WTC11 (cell line): ENCODE measurements around the gene ERGIC3. TPM values are rescaled to one million over a fixed set of nuclear protein-coding genes. Genes with fewer than 3 reads are reported as not detected.

Source experiments
- ATAC-seq: fragments of 200-7000 bp; cut with Tn5 transposase; 2 replicates; pipeline ENCODE4 v1.10.0; 2021; ENCODE audit warnings: mild to moderate bottlenecking, moderate library complexity
- CTCF ChIA-PET: fragments of 300-600 bp; sonication (Branson Sonifier 250); formaldehyde crosslinking; loops from one replicate; lab custom pipeline; 2021; ENCODE audit warnings: antibody characterized with exemption; lab: Charles Lee
- POLR2A ChIA-PET: fragments of 350-600 bp; sonication (Branson Sonifier 250); formaldehyde crosslinking; loops from one replicate; lab custom pipeline; 2021; ENCODE audit warnings: antibody characterized with exemption; lab: Charles Lee
- DNase-seq: peaks from one replicate; pipeline ENCODE4 v3.0.0; 2021; ENCODE audit warnings: low spot score
- H3K27ac Mint-ChIP-seq: 2 replicates; pipeline ENCODE4 v1.8.0; 2021; ENCODE audit warnings: mixed read lengths
- H3K27me3 Mint-ChIP-seq: 2 replicates; pipeline ENCODE4 v1.8.0; 2021; ENCODE audit warnings: low read depth, mild to moderate bottlenecking, moderate library complexity, mixed read lengths
- H3K36me3 Mint-ChIP-seq: 2 replicates; pipeline ENCODE4 v1.8.0; 2021; ENCODE audit warnings: mixed read lengths
- H3K4me1 Mint-ChIP-seq: 2 replicates; pipeline ENCODE4 v1.8.0; 2022; ENCODE audit warnings: mixed read lengths
- H3K4me3 Mint-ChIP-seq: 2 replicates; pipeline ENCODE4 v1.8.0; 2021; ENCODE audit warnings: mild to moderate bottlenecking, moderate library complexity, mixed read lengths
- H3K9me3 Mint-ChIP-seq: 2 replicates; pipeline ENCODE4 v1.8.0; 2021; ENCODE audit warnings: mixed read lengths
- ATF6 ChIP-seq: sonication (generic); formaldehyde crosslinking; IDR thresholded peaks from 2 replicates; pipeline ENCODE4 v1.8.1; 2023; ENCODE audit warnings: mild to moderate bottlenecking, missing genetic modification reagents
- CREM ChIP-seq: sonication (generic); formaldehyde crosslinking; IDR thresholded peaks from 2 replicates; pipeline ENCODE4 v1.8.1; 2022; ENCODE audit warnings: mild to moderate bottlenecking, missing genetic modification reagents, moderate library complexity
- FOXK1 ChIP-seq: sonication (generic); formaldehyde crosslinking; IDR thresholded peaks from 2 replicates; pipeline ENCODE4 v1.8.0; 2022; ENCODE audit warnings: mild to moderate bottlenecking, moderate library complexity, missing genetic modification reagents
- HMGA2 ChIP-seq: fragments of 250-450 bp; sonication (Bioruptor Pico); IDR thresholded peaks from 2 replicates; pipeline ENCODE4 v1.4.0; 2021; ENCODE audit warnings: mild to moderate bottlenecking, moderate library complexity
- JAZF1 ChIP-seq: fragments of 250-450 bp; sonication (Bioruptor Pico); IDR thresholded peaks from 2 replicates; pipeline ENCODE4 v1.9.0; 2021; ENCODE audit warnings: moderate library complexity, mild to moderate bottlenecking, inconsistent platforms
- NFYB ChIP-seq: sonication (generic); formaldehyde crosslinking; conservative IDR thresholded peaks from 2 replicates; pipeline ENCODE4 v1.8.0; 2022; ENCODE audit warnings: low read depth, missing genetic modification reagents
- NR1H2 ChIP-seq: sonication (generic); formaldehyde crosslinking; IDR thresholded peaks from 2 replicates; pipeline ENCODE4 v1.9.0; 2021; ENCODE audit warnings: mild to moderate bottlenecking, moderate library complexity, missing genetic modification reagents
- NR3C1 ChIP-seq: sonication (generic); formaldehyde crosslinking; conservative IDR thresholded peaks from 2 replicates; pipeline ENCODE4 v1.8.1; 2023; ENCODE audit warnings: low read depth, mild to moderate bottlenecking, missing genetic modification reagents
- OVOL2 ChIP-seq: fragments of 250-450 bp; sonication (Bioruptor Pico); IDR thresholded peaks from 2 replicates; pipeline ENCODE4 v1.9.0; 2021; ENCODE audit warnings: mild to moderate bottlenecking, borderline replicate concordance
- RORB ChIP-seq: fragments of 250-450 bp; sonication (Bioruptor Pico); IDR thresholded peaks from 2 replicates; pipeline ENCODE4 v1.9.0; 2021; ENCODE audit warnings: mild to moderate bottlenecking
- SP1 ChIP-seq: sonication (generic); formaldehyde crosslinking; conservative IDR thresholded peaks from 2 replicates; pipeline ENCODE4 v1.8.1; 2022; ENCODE audit warnings: missing genetic modification reagents
- TEAD4 ChIP-seq: sonication (generic); formaldehyde crosslinking; IDR thresholded peaks from 2 replicates; pipeline ENCODE4 v1.8.0; 2022; ENCODE audit warnings: mild to moderate bottlenecking, missing genetic modification reagents
- TP53 ChIP-seq: sonication (generic); formaldehyde crosslinking; IDR thresholded peaks from 2 replicates; pipeline ENCODE4 v1.8.1; 2023; ENCODE audit warnings: mild to moderate bottlenecking, missing genetic modification reagents
- ZNF263 ChIP-seq: sonication (generic); formaldehyde crosslinking; IDR thresholded peaks from 2 replicates; pipeline ENCODE4 v1.8.1; 2022; ENCODE audit warnings: low read depth, mild to moderate bottlenecking, moderate library complexity, missing genetic modification reagents
- ZNF416 ChIP-seq: fragments of 250-450 bp; sonication (Bioruptor Pico); IDR thresholded peaks from 2 replicates; pipeline ENCODE4 v1.9.0; 2021; ENCODE audit warnings: mild to moderate bottlenecking, inconsistent platforms
- ZNF423 ChIP-seq: fragments of 250-450 bp; sonication (Bioruptor Pico); IDR thresholded peaks from 2 replicates; pipeline ENCODE4 v2.1.2; 2022; ENCODE audit warnings: mild to moderate bottlenecking, moderate library complexity
- total RNA-seq: library from RNA; stranded (reverse); gene quantifications from 3 replicates; pipeline ENCODE4 v1.2.3, GENCODE V29; 2021
- TF ChIP-seq, protein P1 (sequence below): sonication (generic); formaldehyde crosslinking; conservative IDR thresholded peaks from 2 replicates; pipeline ENCODE4 v1.8.1; 2022; ENCODE audit warnings: mild to moderate bottlenecking, missing genetic modification reagents
- TF ChIP-seq, protein P2 (sequence below): sonication (generic); formaldehyde crosslinking; conservative IDR thresholded peaks from 2 replicates; pipeline ENCODE4 v1.8.1; 2023; ENCODE audit warnings: mild to moderate bottlenecking, low read depth, missing genetic modification reagents, moderate library complexity
- TF ChIP-seq, protein P3 (sequence below): sonication (generic); formaldehyde crosslinking; IDR thresholded peaks from 2 replicates; pipeline ENCODE4 v1.8.0; 2022; ENCODE audit warnings: mild to moderate bottlenecking, missing genetic modification reagents
- TF ChIP-seq, protein P4 (sequence below): fragments of 200-600 bp; IDR thresholded peaks from 2 replicates; pipeline ENCODE4 v1.8.0; 2022; ENCODE audit warnings: antibody characterized with exemption
- TF ChIP-seq, protein P5 (sequence below): fragments of 250-450 bp; sonication (Bioruptor Pico); IDR thresholded peaks from 2 replicates; pipeline ENCODE4 v1.9.0; 2021; ENCODE audit warnings: mild to moderate bottlenecking

Gene ERGIC3
- total RNA-seq, 1 experiment from 2014 or later = 168 TPM

GRCh38 chr20:35563834-35564233, 22.0 kb downstream of the ERGIC3 start (continued):
- TF ChIP-seq, protein P1, sequence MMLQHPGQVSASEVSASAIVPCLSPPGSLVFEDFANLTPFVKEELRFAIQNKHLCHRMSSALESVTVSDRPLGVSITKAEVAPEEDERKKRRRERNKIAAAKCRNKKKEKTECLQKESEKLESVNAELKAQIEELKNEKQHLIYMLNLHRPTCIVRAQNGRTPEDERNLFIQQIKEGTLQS (CRISPR knock-in tag) = no peak
- TF ChIP-seq NR3C1 (CRISPR knock-in tag) (no peak), TEAD4 (CRISPR knock-in tag) (no peak)
- TF ChIP-seq, protein P2, sequence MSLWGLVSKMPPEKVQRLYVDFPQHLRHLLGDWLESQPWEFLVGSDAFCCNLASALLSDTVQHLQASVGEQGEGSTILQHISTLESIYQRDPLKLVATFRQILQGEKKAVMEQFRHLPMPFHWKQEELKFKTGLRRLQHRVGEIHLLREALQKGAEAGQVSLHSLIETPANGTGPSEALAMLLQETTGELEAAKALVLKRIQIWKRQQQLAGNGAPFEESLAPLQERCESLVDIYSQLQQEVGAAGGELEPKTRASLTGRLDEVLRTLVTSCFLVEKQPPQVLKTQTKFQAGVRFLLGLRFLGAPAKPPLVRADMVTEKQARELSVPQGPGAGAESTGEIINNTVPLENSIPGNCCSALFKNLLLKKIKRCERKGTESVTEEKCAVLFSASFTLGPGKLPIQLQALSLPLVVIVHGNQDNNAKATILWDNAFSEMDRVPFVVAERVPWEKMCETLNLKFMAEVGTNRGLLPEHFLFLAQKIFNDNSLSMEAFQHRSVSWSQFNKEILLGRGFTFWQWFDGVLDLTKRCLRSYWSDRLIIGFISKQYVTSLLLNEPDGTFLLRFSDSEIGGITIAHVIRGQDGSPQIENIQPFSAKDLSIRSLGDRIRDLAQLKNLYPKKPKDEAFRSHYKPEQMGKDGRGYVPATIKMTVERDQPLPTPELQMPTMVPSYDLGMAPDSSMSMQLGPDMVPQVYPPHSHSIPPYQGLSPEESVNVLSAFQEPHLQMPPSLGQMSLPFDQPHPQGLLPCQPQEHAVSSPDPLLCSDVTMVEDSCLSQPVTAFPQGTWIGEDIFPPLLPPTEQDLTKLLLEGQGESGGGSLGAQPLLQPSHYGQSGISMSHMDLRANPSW (CRISPR knock-in tag) = no peak

DNA sequence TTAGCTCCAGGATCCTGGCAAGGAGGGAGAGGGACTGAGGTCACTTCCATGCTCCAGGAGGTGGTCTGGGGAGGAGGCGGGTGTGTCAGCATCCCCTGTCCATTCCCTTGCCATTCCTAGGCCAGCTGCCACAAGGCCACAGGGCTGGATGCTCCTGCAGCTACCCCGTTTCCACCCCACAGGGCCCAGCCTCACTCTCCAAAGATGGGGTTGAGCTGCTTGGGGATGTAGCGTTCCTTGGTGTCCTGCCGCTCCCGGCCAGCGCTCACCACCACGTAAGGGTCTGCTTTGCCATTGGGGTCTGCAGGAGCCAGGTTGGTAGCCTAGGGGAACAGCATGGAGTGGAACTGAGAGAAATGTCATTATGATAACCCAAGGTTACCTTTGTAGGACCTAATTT, 23.0 kb downstream of the ERGIC3 start:
- no peak overlapping the region for H3K4me3 Mint-ChIP-seq
- no peak overlapping the region for H3K27ac Mint-ChIP-seq

More for the DNA sequence above, 23.0 kb downstream of the ERGIC3 start:
- TF ChIP-seq RORB = no peak
- no peak for TF ChIP-seq ATF6 (CRISPR knock-in tag)
- no peak for TF ChIP-seq TP53
- no peak for TF ChIP-seq NFYB (CRISPR knock-in tag)
- TF ChIP-seq ZNF263 (CRISPR knock-in tag) = no peak
- no peak for TF ChIP-seq CREM (CRISPR knock-in tag)
- no peak for TF ChIP-seq ZNF423
- TF ChIP-seq SP1 = no peak
- TF ChIP-seq ZNF416 (CRISPR knock-in tag) = no peak
- TF ChIP-seq, protein P3, sequence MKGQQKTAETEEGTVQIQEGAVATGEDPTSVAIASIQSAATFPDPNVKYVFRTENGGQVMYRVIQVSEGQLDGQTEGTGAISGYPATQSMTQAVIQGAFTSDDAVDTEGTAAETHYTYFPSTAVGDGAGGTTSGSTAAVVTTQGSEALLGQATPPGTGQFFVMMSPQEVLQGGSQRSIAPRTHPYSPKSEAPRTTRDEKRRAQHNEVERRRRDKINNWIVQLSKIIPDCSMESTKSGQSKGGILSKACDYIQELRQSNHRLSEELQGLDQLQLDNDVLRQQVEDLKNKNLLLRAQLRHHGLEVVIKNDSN (CRISPR knock-in tag) = no peak
- TF ChIP-seq NR1H2 (CRISPR knock-in tag) = no peak
- TF ChIP-seq FOXK1 (CRISPR knock-in tag) = no peak
- TF ChIP-seq, protein P4, sequence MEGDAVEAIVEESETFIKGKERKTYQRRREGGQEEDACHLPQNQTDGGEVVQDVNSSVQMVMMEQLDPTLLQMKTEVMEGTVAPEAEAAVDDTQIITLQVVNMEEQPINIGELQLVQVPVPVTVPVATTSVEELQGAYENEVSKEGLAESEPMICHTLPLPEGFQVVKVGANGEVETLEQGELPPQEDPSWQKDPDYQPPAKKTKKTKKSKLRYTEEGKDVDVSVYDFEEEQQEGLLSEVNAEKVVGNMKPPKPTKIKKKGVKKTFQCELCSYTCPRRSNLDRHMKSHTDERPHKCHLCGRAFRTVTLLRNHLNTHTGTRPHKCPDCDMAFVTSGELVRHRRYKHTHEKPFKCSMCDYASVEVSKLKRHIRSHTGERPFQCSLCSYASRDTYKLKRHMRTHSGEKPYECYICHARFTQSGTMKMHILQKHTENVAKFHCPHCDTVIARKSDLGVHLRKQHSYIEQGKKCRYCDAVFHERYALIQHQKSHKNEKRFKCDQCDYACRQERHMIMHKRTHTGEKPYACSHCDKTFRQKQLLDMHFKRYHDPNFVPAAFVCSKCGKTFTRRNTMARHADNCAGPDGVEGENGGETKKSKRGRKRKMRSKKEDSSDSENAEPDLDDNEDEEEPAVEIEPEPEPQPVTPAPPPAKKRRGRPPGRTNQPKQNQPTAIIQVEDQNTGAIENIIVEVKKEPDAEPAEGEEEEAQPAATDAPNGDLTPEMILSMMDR = no peak
- TF ChIP-seq OVOL2 (CRISPR knock-in tag) = no peak
- no peak for TF ChIP-seq JAZF1 (CRISPR knock-in tag)
- no peak for TF ChIP-seq HMGA2 (CRISPR knock-in tag)
- TF ChIP-seq, protein P5, sequence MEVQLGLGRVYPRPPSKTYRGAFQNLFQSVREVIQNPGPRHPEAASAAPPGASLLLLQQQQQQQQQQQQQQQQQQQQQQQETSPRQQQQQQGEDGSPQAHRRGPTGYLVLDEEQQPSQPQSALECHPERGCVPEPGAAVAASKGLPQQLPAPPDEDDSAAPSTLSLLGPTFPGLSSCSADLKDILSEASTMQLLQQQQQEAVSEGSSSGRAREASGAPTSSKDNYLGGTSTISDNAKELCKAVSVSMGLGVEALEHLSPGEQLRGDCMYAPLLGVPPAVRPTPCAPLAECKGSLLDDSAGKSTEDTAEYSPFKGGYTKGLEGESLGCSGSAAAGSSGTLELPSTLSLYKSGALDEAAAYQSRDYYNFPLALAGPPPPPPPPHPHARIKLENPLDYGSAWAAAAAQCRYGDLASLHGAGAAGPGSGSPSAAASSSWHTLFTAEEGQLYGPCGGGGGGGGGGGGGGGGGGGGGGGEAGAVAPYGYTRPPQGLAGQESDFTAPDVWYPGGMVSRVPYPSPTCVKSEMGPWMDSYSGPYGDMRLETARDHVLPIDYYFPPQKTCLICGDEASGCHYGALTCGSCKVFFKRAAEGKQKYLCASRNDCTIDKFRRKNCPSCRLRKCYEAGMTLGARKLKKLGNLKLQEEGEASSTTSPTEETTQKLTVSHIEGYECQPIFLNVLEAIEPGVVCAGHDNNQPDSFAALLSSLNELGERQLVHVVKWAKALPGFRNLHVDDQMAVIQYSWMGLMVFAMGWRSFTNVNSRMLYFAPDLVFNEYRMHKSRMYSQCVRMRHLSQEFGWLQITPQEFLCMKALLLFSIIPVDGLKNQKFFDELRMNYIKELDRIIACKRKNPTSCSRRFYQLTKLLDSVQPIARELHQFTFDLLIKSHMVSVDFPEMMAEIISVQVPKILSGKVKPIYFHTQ (CRISPR knock-in tag) = no peak
- TF ChIP-seq, protein P1 (CRISPR knock-in tag) = no peak
- no peak for ATAC-seq
- POLR2A ChIA-PET = interaction anchor here (0.6 kb wide), 1 partner anchor 33 kb away, joined by 3 read pairs; no protein-coding TSS in a partner anchor
- H3K9me3 Mint-ChIP-seq = no peaks in the 10 kb centered on the region
- peaks cover 11% of the 10 kb centered on the region; the same call in 1 of the 2 replicates for H3K4me1 Mint-ChIP-seq
- no peak for DNase-seq
- no peaks in the 10 kb centered on the region for H3K27me3 Mint-ChIP-seq
- H3K36me3 Mint-ChIP-seq = no peaks in the 10 kb centered on the region
- CTCF ChIA-PET = interaction anchor here (0.7 to 1.4 kb wide), 2 partner anchors 40 to 54 kb away, joined by 3 read pairs; no protein-coding TSS in a partner anchor
